Peyer's patch (tissue), 4 donors: Measurements from ENCODE around the gene RLN3. TPM values are rescaled to one million over a fixed set of nuclear protein-coding genes. Genes with fewer than 3 reads are reported as not detected.

Experiments
- DNase-seq, 3 donors: peaks; one replicate each; pipeline ENCODE4 v3.0.0-alpha.2; 2017 to 2019
- H3K27ac ChIP-seq, 4 donors: fragments of 200-600 bp; sonication (generic); one replicate each; pipeline ENCODE4 v1.5.1; 2016 to 2019
- H3K27me3 ChIP-seq, 2 donors: fragments of 200-600 bp; sonication (generic); one replicate each; pipeline ENCODE4 v1.5.1; 2019
- H3K36me3 ChIP-seq, 3 donors: fragments of 200-600 bp; sonication (generic); one replicate each; pipeline ENCODE4 v1.5.1; 2016 to 2019
- H3K4me1 ChIP-seq, 4 donors: fragments of 200-600 bp; sonication (generic); one replicate each; pipeline ENCODE4 v1.5.1; 2016 to 2019
- H3K4me3 ChIP-seq, 4 donors: fragments of 200-600 bp; sonication (generic); 1 replicate in 3 of 4; 2 replicates in 1 of 4; pipeline ENCODE4 v1.5.1; 2016 to 2019; ENCODE audit warnings: mild to moderate bottlenecking in 1 of 4
- H3K9me3 ChIP-seq, 4 donors: fragments of 200-600 bp; sonication (generic); one replicate each; pipeline ENCODE4 v1.5.1; 2016 to 2019; ENCODE audit warnings: mild to moderate bottlenecking in 1 of 4
- CTCF ChIP-seq, 6 experiments: fragments of 450-650 bp in 4 of 6; fragments of 200-600 bp in 2 of 6; sonication (generic) in 1 of 6; IDR thresholded peaks; one replicate each; pipeline ENCODE4 v1.5.1; 2017 to 2019; ENCODE audit warnings: antibody characterized with exemption in 6 of 6, mild to moderate bottlenecking in 3 of 6, moderate library complexity in 1 of 6
- POLR2A ChIP-seq, 2 donors: fragments of 450-650 bp; IDR thresholded peaks; one replicate each; pipeline ENCODE4 v1.5.1; 2017; ENCODE audit warnings: antibody characterized with exemption in 2 of 2, mild to moderate bottlenecking in 2 of 2, moderate library complexity in 2 of 2
- total RNA-seq, 4 donors: library from RNA; depleted of rRNA; stranded (reverse); fragments of >200 nt; gene quantifications; one replicate each; pipeline ENCODE4 v1.1.0, GENCODE V29; 2016

The RLN3 gene
- not detected for total RNA-seq

GRCh38 chr19:14027856-14028450 lies at the start of gene RLN3:
TSS of gene RLN3 (plus strand) at chr19:14028148. CDS start at chr19:14028205, 57 bp downstream.
- TF ChIP-seq CTCF (IDR thresholded peaks at IDR 0.05) (no peak), POLR2A (IDR thresholded peaks at IDR 0.05) (no peak)
- no peaks in the 10 kb centered on the region for H3K27me3 ChIP-seq
- no peak within 1 kb of the TSS for H3K4me3 ChIP-seq
- H3K9me3 ChIP-seq: no peaks in the 10 kb centered on the region
- H3K4me1 ChIP-seq: peaks cover 0 to 9% (median 2%) of the 10 kb centered on the region in 4 donors
- no peak within 1 kb of the TSS for H3K27ac ChIP-seq
- no peaks in the 10 kb centered on the region for H3K36me3 ChIP-seq
- no peak for DNase-seq

- peak overlapping the region; percentile 60 to 74 (median 70) for H3K27ac ChIP-seq
- peaks cover 0 to 24% (median 13%) of the 10 kb centered on the region in 4 donors for H3K4me1 ChIP-seq
- no peaks in the 10 kb centered on the region for H3K27me3 ChIP-seq
- DNase-seq: peak; percentile 66 to 86 (median 76)
- no peaks in the 10 kb centered on the region for H3K9me3 ChIP-seq
- peaks cover 0 to 33% (median 0%) of the 10 kb centered on the region in 3 donors for H3K36me3 ChIP-seq
- peak overlapping the region; percentile 40 to 57 (median 50) for H3K4me3 ChIP-seq
- TF ChIP-seq POLR2A (IDR thresholded peaks at IDR 0.05): no peak
- no peak for TF ChIP-seq CTCF (IDR thresholded peaks at IDR 0.05)
These were observed 49.4 kb upstream of the RLN3 start for GRCh38 chr19:13978351-13979243.

- Histone ChIP-seq H3K27ac (peak overlapping the region; percentile 60 to 74 (median 70)), H3K4me1 (peaks cover 0 to 31% (median 14%) of the 10 kb centered on the region in 4 donors), H3K4me3 (peak overlapping the region; percentile 40 to 57 (median 50)), H3K36me3 (peaks cover 0 to 33% (median 0%) of the 10 kb centered on the region in 3 donors), H3K9me3 (no peaks in the 10 kb centered on the region), H3K27me3 (no peaks in the 10 kb centered on the region)
- TF ChIP-seq CTCF (IDR thresholded peaks at IDR 0.05) (no peak), POLR2A (IDR thresholded peaks at IDR 0.05) (no peak)
- DNase-seq: no peak
These were observed 48.7 kb upstream of the RLN3 start for GRCh38 chr19:13979244-13979615.

- H3K27me3 ChIP-seq: no peaks in the 10 kb centered on the region
- peak overlapping the region in 2 of 4 donors; percentile 6 to 68 for H3K27ac ChIP-seq
- TF ChIP-seq CTCF (IDR thresholded peaks at IDR 0.05) (no peak), POLR2A (IDR thresholded peaks at IDR 0.05) (no peak)
These were observed 48.3 kb upstream of the RLN3 start for GRCh38 chr19:13979686-13980085.

GRCh38 chr19:13980340-13980739 lies 47.6 kb upstream of the RLN3 start:
- TF ChIP-seq POLR2A (IDR thresholded peaks at IDR 0.05) (no peak), CTCF (IDR thresholded peaks at IDR 0.05) (no peak)
- H3K36me3 ChIP-seq: peaks cover 0 to 32% (median 0%) of the 10 kb centered on the region in 3 donors

More at GRCh38 chr19:13979686-13980085, 48.3 kb upstream of the RLN3 start:
- Histone ChIP-seq H3K4me1 (peaks cover 0 to 35% (median 14%) of the 10 kb centered on the region in 4 donors), H3K36me3 (peaks cover 0 to 33% (median 0%) of the 10 kb centered on the region in 3 donors), H3K9me3 (no peaks in the 10 kb centered on the region), H3K4me3 (no peak overlapping the region)
- no peak for DNase-seq

More at GRCh38 chr19:13980340-13980739, 47.6 kb upstream of the RLN3 start:
- H3K27ac ChIP-seq: peak overlapping the region in 1 of 4 donors; percentile 38
- H3K4me1 ChIP-seq: peaks cover 0 to 42% (median 14%) of the 10 kb centered on the region in 4 donors
- DNase-seq: no peak
- H3K9me3 ChIP-seq: no peaks in the 10 kb centered on the region
- H3K4me3 ChIP-seq: no peak overlapping the region
- no peaks in the 10 kb centered on the region for H3K27me3 ChIP-seq
